Tibial nerve (tissue), 4 donors: ENCODE results near the gene NOS3.

Source experiments
- CTCF ChIP-seq, 5 experiments: fragments of 200-600 bp in 3 of 5; fragments of 450-650 bp in 2 of 5; sonication (generic) in 3 of 5; IDR thresholded peaks; one replicate each; pipeline ENCODE4 v1.5.1; 2016 to 2019; ENCODE audit warnings: antibody characterized with exemption in 5 of 5, mild to moderate bottlenecking in 3 of 5, moderate library complexity in 2 of 5
- EP300 ChIP-seq, 2 donors: sonication (generic); formaldehyde crosslinking; IDR thresholded peaks; one replicate each; pipeline ENCODE4 v1.6.1; 2017; ENCODE audit warnings: antibody characterized with exemption in 2 of 2, mild to moderate bottlenecking in 1 of 2
- POLR2A ChIP-seq, 2 donors: fragments of 450-650 bp; IDR thresholded peaks; one replicate each; pipeline ENCODE4 v1.6.1; 2017; ENCODE audit warnings: antibody characterized with exemption in 2 of 2, mild to moderate bottlenecking in 2 of 2, moderate library complexity in 2 of 2

GRCh38 chr7:150992833-150993302, 2.1 kb downstream of the NOS3 start:
- TF ChIP-seq POLR2A (IDR thresholded peaks at IDR 0.05) (no peak), CTCF (IDR thresholded peaks at IDR 0.05) (no peak), EP300 (IDR thresholded peaks at IDR 0.05) (no peak)
